ENCODE results near the gene OVCA2.
A peak's percentile ranks its signal among the peaks of the same experiment; 100 is the strongest.

The OVCA2 gene

GRCh38 chr17:2025622-2026309 lies 16.1 kb upstream of the OVCA2 start:
- peak overlapping the region; percentile 56 for H3K4me3 ChIP-seq (ENCODE audit: control insufficient read depth, low read depth, low read length)
- TF ChIP-seq CTCF (IDR thresholded peaks at IDR 0.05; ENCODE audit: control insufficient read depth, insufficient read depth, low read depth, low read length, missing control alignments), result peak; percentile 88
- DNase-seq (ENCODE audit: low read depth), result no peak

- no peak for DNase-seq (ENCODE audit: low read depth)
- no peak for TF ChIP-seq CTCF (IDR thresholded peaks at IDR 0.05; ENCODE audit: control insufficient read depth, insufficient read depth, low read depth, low read length, missing control alignments)
- H3K4me3 ChIP-seq (ENCODE audit: control insufficient read depth, low read depth, low read length), result no peak overlapping the region
Observed at GRCh38 chr17:2027528-2028233, 14.1 kb upstream of the OVCA2 start.

GRCh38 chr17:2028234-2028614 lies 13.6 kb upstream of the OVCA2 start:
- no peak for TF ChIP-seq CTCF (IDR thresholded peaks at IDR 0.05; ENCODE audit: control insufficient read depth, insufficient read depth, low read depth, low read length, missing control alignments)
- DNase-seq (ENCODE audit: low read depth), result no peak
- H3K4me3 ChIP-seq (ENCODE audit: control insufficient read depth, low read depth, low read length), result no peak overlapping the region

GRCh38 chr17:2028737-2029136 lies 13.1 kb upstream of the OVCA2 start:
- DNase-seq (ENCODE audit: low read depth), result no peak
- no peak overlapping the region for H3K4me3 ChIP-seq (ENCODE audit: control insufficient read depth, low read depth, low read length)
- no peak for TF ChIP-seq CTCF (IDR thresholded peaks at IDR 0.05; ENCODE audit: control insufficient read depth, insufficient read depth, low read depth, low read length, missing control alignments)

GRCh38 chr17:2029911-2030778 lies 11.7 kb upstream of the OVCA2 start, which contains the start of gene DPH1:
Gene DPH1, plus strand, starts transcription at chr17:2030153. Its CDS starts 17 bp downstream, at chr17:2030170.
- TF ChIP-seq CTCF (IDR thresholded peaks at IDR 0.05; ENCODE audit: control insufficient read depth, insufficient read depth, low read depth, low read length, missing control alignments), result no peak
- H3K4me3 ChIP-seq (ENCODE audit: control insufficient read depth, low read depth, low read length), result peak within 1 kb of the TSS; percentile 94
- peak; percentile 75 for DNase-seq (ENCODE audit: low read depth)

- TF ChIP-seq CTCF (IDR thresholded peaks at IDR 0.05; ENCODE audit: control insufficient read depth, insufficient read depth, low read depth, low read length, missing control alignments), result peak; percentile 68
- H3K4me3 ChIP-seq (ENCODE audit: control insufficient read depth, low read depth, low read length), result peak overlapping the region; percentile 94
- no peak for DNase-seq (ENCODE audit: low read depth)
Observed at GRCh38 chr17:2030779-2031163, 11.1 kb upstream of the OVCA2 start.
